ENCODE results near the gene HDDC2. TPM values are rescaled to one million over a fixed set of nuclear protein-coding genes. Genes with fewer than 3 reads are reported as not detected.

Gene HDDC2
- total and polyA plus RNA-seq, 9 of the 15 experiments (the other 6 are each of a cell fraction or from before 2014, with no cell fraction given), result 194 to 632 (median 294) TPM

- no peaks in the 10 kb centered on the region for H3K27me3 ChIP-seq (ENCODE audit: control insufficient read depth in 2 of 2, insufficient read depth in 2 of 2, low read length in 2 of 2)
- no peak for TF ChIP-seq ERF (CRISPR knock-in tag; IDR thresholded peaks at IDR 0.05)
- no peak for TF ChIP-seq HNRNPL (IDR thresholded peaks at IDR 0.05; ENCODE audit: low read depth, low read length)
- TF ChIP-seq GMEB1 (CRISPR knock-in tag; IDR thresholded peaks at IDR 0.05), result no peak
- TF ChIP-seq ZNF316 (IDR thresholded peaks at IDR 0.05), result no peak
- TF ChIP-seq ZNF668 (CRISPR knock-in tag; IDR thresholded peaks at IDR 0.05), result no peak
- no peak for TF ChIP-seq SNRNP70 (optimal IDR thresholded peaks at IDR 0.05; ENCODE audit: low read depth, low read length)
- TF ChIP-seq RHOXF2B (CRISPR knock-in tag; conservative IDR thresholded peaks at IDR 0.05), result no peak
- no peak for TF ChIP-seq CBX2 (IDR thresholded peaks at IDR 0.05; ENCODE audit: insufficient read depth, low read length, poor library complexity, severe bottlenecking)
- TF ChIP-seq GABPB1 (CRISPR knock-in tag; IDR thresholded peaks at IDR 0.05), result no peak
- no peak for TF ChIP-seq DACH1 (IDR thresholded peaks at IDR 0.05; ENCODE audit: partially characterized antibody)
- no peak overlapping the region for H2AFZ ChIP-seq (ENCODE audit: low read depth, low read length)
- DNase-seq (ENCODE audit: extremely low read depth in 1 of 4, low spot score in 3 of 4), result no peak
- H3K9me1 ChIP-seq (ENCODE audit: control insufficient read depth, insufficient read depth, low read length), result no peaks in the 10 kb centered on the region
- H3K79me2 ChIP-seq (ENCODE audit: control insufficient read depth, insufficient read depth, low read length), result no peaks in the 10 kb centered on the region
- no peak overlapping the region for H3K4me3 ChIP-seq
- H3K9me3 ChIP-seq (replicated peaks; ENCODE audit: control insufficient read depth, insufficient read depth, low read depth, low read length), result no peaks in the 10 kb centered on the region
- no peak overlapping the region for H3K4me2 ChIP-seq (ENCODE audit: insufficient read depth, low read length)
- BruUV-seq (replicated peaks), result no TSS peak
- H3K4me1 ChIP-seq (replicated peaks in 1 of 2; ENCODE audit: control insufficient read depth in 2 of 2, insufficient read depth in 2 of 2, low read length in 2 of 2), result no peaks in the 10 kb centered on the region
- 89% methylated on average over 3 of the region's 3 CpGs for WGBS (ENCODE audit: insufficient coverage, low coverage, missing lambda C conversion rate)
- H4K20me1 ChIP-seq (replicated peaks; ENCODE audit: control insufficient read depth, insufficient read depth, low read length), result no peaks in the 10 kb centered on the region
- in situ Hi-C loops (cut with MboI) (no loop called here), intact Hi-C loops (cut with micrococcal nuclease) (no loop called here)
- H3K27ac ChIP-seq (ENCODE audit: extremely low read depth, low read depth, low read length), result no peak overlapping the region
- FAIRE-seq, result no peak
- no peak for ATAC-seq
- H3K36me3 ChIP-seq (ENCODE audit: control insufficient read depth, insufficient read depth, low read length), result no peaks in the 10 kb centered on the region; the same call in none of the 3 replicates
- ChIA-PET POLR2A (no interaction called here), CTCF (ENCODE audit: low intra/inter-chr PET ratio) (no interaction called here)
- H3K9ac ChIP-seq (ENCODE audit: insufficient read depth in 1 of 2, low read depth in 2 of 2, low read length in 2 of 2), result no peak overlapping the region
Measured at GRCh38 chr6:125257351-125257750, 44.4 kb downstream of the HDDC2 start.
